ENCODE measurements around the gene VAV3.

The VAV3 gene

GRCh38 chr1:107926436-107927080 is 38.4 kb downstream of the VAV3 start:
- H3K27ac ChIP-seq = no peak overlapping the region
- H3K4me3 ChIP-seq = no peak overlapping the region
- no peak for DNase-seq (ENCODE audit: low spot score)
- TF ChIP-seq CTCF (IDR thresholded peaks at IDR 0.05) = no peak

DNA sequence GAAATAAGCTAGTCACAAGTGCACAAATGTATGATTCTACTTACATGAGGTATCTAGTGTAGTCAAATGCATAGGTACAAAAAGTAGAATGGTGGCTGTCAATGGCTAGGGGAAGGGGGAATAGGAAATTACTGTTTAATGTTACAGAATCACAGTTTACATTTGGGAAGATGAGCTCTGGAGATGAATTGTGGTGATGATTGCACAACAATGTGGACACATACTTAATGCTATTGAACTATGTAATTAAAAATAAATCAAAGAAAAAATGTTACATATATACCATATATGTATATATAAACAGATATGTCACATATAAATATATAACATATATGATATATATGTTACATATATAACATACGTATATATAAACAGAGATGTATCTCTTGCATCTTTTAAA is 39.4 kb downstream of the VAV3 start:
- no peak overlapping the region for H3K4me3 ChIP-seq
- no peak for DNase-seq (ENCODE audit: low spot score)
- no peak for TF ChIP-seq CTCF (IDR thresholded peaks at IDR 0.05)
- H3K27ac ChIP-seq = no peak overlapping the region

GRCh38 chr1:107920999-107921398 is 44.0 kb downstream of the VAV3 start:
- Histone ChIP-seq H3K4me3 (no peak overlapping the region), H3K27ac (no peak overlapping the region)
- no peak for DNase-seq (ENCODE audit: low spot score)
- TF ChIP-seq CTCF (IDR thresholded peaks at IDR 0.05) = no peak

- no peak for DNase-seq (ENCODE audit: low spot score)
- no peak for TF ChIP-seq CTCF (IDR thresholded peaks at IDR 0.05)
Measured at GRCh38 chr1:107920561-107920960, 44.4 kb downstream of the VAV3 start.

DNA sequence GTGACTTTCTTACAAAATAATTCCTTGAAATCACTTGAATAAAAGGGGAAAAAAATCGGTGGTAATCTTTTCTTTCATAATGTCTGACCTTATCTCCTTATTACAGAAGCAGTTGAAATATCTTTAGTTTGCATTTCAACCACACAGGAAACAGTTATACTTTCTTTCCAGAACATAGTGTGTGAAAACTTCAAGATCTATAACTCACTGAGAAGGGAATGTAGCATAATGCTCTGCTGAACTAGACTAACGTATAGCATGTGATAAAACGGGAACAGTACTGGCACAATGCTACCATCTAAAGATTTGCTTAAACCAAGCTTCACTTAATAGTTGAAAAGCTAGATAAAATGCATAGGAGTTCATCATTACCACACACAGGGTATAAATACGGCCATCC is 45.0 kb downstream of the VAV3 start:
- Histone ChIP-seq H3K4me3 (no peak overlapping the region), H3K27ac (no peak overlapping the region)
- no peak for DNase-seq (ENCODE audit: low spot score)
- TF ChIP-seq CTCF (IDR thresholded peaks at IDR 0.05) = no peak

More at GRCh38 chr1:107920561-107920960, 44.4 kb downstream of the VAV3 start:
- Histone ChIP-seq H3K27ac (no peak overlapping the region), H3K4me3 (no peak overlapping the region)

- TF ChIP-seq CTCF (IDR thresholded peaks at IDR 0.05) = no peak
Measured at GRCh38 chr1:107914119-107914765, 50.7 kb downstream of the VAV3 start.

GRCh38 chr1:107912656-107913055 is 52.3 kb downstream of the VAV3 start:
- Histone ChIP-seq H3K4me3 (no peak overlapping the region), H3K27ac (no peak overlapping the region)
- no peak for TF ChIP-seq CTCF (IDR thresholded peaks at IDR 0.05)
- no peak for DNase-seq (ENCODE audit: low spot score)

More at GRCh38 chr1:107914119-107914765, 50.7 kb downstream of the VAV3 start:
- DNase-seq (ENCODE audit: low spot score) = no peak
- Histone ChIP-seq H3K4me3 (no peak overlapping the region), H3K27ac (no peak overlapping the region)
